ENCODE data around the gene PELI1.

DNA sequence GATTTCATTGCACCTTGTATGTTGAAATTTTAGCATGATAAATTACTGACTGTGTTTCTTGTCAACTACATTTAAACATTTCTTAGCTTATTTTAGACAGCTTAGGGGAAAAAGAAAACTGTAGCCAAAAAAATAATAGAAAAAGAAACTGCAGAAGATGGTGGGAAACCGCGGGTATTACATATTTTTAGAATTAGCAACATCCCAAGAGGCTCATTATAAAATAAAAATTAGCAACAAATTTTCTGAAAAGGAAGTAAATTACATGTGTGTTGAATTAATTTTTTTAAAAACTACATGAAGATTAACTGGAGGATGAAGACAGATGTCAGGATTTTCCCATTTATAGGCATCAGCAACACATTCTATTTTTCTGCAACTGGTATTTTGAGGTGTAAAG lies 4.3 kb downstream of the PELI1 start:
- TF ChIP-seq EZH2 (IDR thresholded peaks at IDR 0.05; ENCODE audit: borderline replicate concordance, low read length): no peak
- TF ChIP-seq, protein P1, sequence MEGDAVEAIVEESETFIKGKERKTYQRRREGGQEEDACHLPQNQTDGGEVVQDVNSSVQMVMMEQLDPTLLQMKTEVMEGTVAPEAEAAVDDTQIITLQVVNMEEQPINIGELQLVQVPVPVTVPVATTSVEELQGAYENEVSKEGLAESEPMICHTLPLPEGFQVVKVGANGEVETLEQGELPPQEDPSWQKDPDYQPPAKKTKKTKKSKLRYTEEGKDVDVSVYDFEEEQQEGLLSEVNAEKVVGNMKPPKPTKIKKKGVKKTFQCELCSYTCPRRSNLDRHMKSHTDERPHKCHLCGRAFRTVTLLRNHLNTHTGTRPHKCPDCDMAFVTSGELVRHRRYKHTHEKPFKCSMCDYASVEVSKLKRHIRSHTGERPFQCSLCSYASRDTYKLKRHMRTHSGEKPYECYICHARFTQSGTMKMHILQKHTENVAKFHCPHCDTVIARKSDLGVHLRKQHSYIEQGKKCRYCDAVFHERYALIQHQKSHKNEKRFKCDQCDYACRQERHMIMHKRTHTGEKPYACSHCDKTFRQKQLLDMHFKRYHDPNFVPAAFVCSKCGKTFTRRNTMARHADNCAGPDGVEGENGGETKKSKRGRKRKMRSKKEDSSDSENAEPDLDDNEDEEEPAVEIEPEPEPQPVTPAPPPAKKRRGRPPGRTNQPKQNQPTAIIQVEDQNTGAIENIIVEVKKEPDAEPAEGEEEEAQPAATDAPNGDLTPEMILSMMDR (conservative IDR thresholded peaks at IDR 0.05 in 1 of 2, IDR thresholded peaks at IDR 0.05 in 1 of 2; ENCODE audit: extremely low read depth in 1 of 2, insufficient read depth in 1 of 2, low read depth in 1 of 2, low read length in 2 of 2): no peak

All from mammary epithelial cell (primary cell).